ENCODE data around the gene BTBD6.
A peak's percentile ranks its signal among the peaks of the same experiment; 100 is the strongest.

The BTBD6 gene

GRCh38 chr14:105247715-105248367 is 492 bp upstream of the BTBD6 start:
- CTCF ChIA-PET: interaction anchor here (1.9 kb wide), 1 partner anchor 12 kb away, joined by 4 read pairs; no protein-coding TSS in a partner anchor
- POLR2A ChIA-PET: interaction anchor here (0.8 to 1.7 kb wide), 6 partner anchors 12 to 242 kb away, joined by 3 to 8 read pairs (median 4); partner anchors contain the start of gene JAG2

GRCh38 chr14:105249182-105250007 is 1.1 kb downstream of the BTBD6 start:
- ChIA-PET CTCF (interaction anchor here (1.9 kb wide), 1 partner anchor 11 kb away, joined by 4 read pairs; no protein-coding TSS in a partner anchor), POLR2A (interaction anchor here (0.7 to 1.7 kb wide), 8 partner anchors 11 to 240 kb away, joined by 3 to 8 read pairs (median 3); partner anchors contain the start of genes BRF1 and JAG2)
- peak; percentile 35 for DNase-seq (ENCODE audit: extremely low spot score)
- no peak for TF ChIP-seq FOXM1 (IDR thresholded peaks at IDR 0.05; ENCODE audit: borderline replicate concordance)
- no peak for TF ChIP-seq HDGF (IDR thresholded peaks at IDR 0.05; ENCODE audit: borderline replicate concordance)

More at GRCh38 chr14:105247715-105248367, 492 bp upstream of the BTBD6 start:
- TF ChIP-seq BHLHE40 (IDR thresholded peaks at IDR 0.05; ENCODE audit: borderline replicate concordance) (no peak), FOXM1 (IDR thresholded peaks at IDR 0.05; ENCODE audit: borderline replicate concordance) (no peak), HDGF (IDR thresholded peaks at IDR 0.05; ENCODE audit: borderline replicate concordance) (no peak), CTBP1 (IDR thresholded peaks at IDR 0.05; ENCODE audit: borderline replicate concordance) (no peak), SP1 (IDR thresholded peaks at IDR 0.05) (no peak), ARNT (IDR thresholded peaks at IDR 0.05) (no peak), NFRKB (IDR thresholded peaks at IDR 0.05) (no peak), PKNOX1 (IDR thresholded peaks at IDR 0.05) (no peak), FOXK2 (IDR thresholded peaks at IDR 0.05) (no peak), TARDBP (IDR thresholded peaks at IDR 0.05) (no peak), ELF4 (IDR thresholded peaks at IDR 0.05) (no peak), FOXA1 (IDR thresholded peaks at IDR 0.05) (no peak), ZNF384 (IDR thresholded peaks at IDR 0.05) (no peak), LEF1 (IDR thresholded peaks at IDR 0.05; ENCODE audit: borderline replicate concordance) (no peak)
- DNase-seq (ENCODE audit: extremely low spot score): no peak

- ChIA-PET CTCF (no interaction called here), POLR2A (interaction anchor here (0.6 to 1.6 kb wide), 3 partner anchors 51 to 104 kb away, joined by 3 read pairs; partner anchors contain the start of gene BRF1)
- TF ChIP-seq TARDBP (IDR thresholded peaks at IDR 0.05): no peak
- no peak for TF ChIP-seq FOXM1 (IDR thresholded peaks at IDR 0.05; ENCODE audit: borderline replicate concordance)
- TF ChIP-seq SUZ12 (IDR thresholded peaks at IDR 0.05): no peak
- no peak for TF ChIP-seq FOXA1 (IDR thresholded peaks at IDR 0.05)
- no peak for TF ChIP-seq ZNF384 (IDR thresholded peaks at IDR 0.05)
- no peak for TF ChIP-seq LEF1 (IDR thresholded peaks at IDR 0.05; ENCODE audit: borderline replicate concordance)
- TF ChIP-seq BHLHE40 (IDR thresholded peaks at IDR 0.05; ENCODE audit: borderline replicate concordance): no peak
- no peak for DNase-seq (ENCODE audit: extremely low spot score)
These were observed 1.7 kb downstream of the BTBD6 start for GRCh38 chr14:105250008-105250366.

- no peak for DNase-seq (ENCODE audit: extremely low spot score)
- TF ChIP-seq L3MBTL2 (conservative IDR thresholded peaks at IDR 0.05) (no peak), FOXA1 (IDR thresholded peaks at IDR 0.05) (no peak), NFRKB (IDR thresholded peaks at IDR 0.05) (no peak), TARDBP (IDR thresholded peaks at IDR 0.05) (no peak), FOXM1 (IDR thresholded peaks at IDR 0.05; ENCODE audit: borderline replicate concordance) (no peak), FOXK2 (IDR thresholded peaks at IDR 0.05) (no peak), SUZ12 (IDR thresholded peaks at IDR 0.05) (no peak), PKNOX1 (IDR thresholded peaks at IDR 0.05) (no peak), SP1 (IDR thresholded peaks at IDR 0.05) (no peak), ELF4 (IDR thresholded peaks at IDR 0.05) (no peak), CTBP1 (IDR thresholded peaks at IDR 0.05; ENCODE audit: borderline replicate concordance) (no peak), LEF1 (IDR thresholded peaks at IDR 0.05; ENCODE audit: borderline replicate concordance) (no peak), ARNT (IDR thresholded peaks at IDR 0.05) (no peak), BHLHE40 (IDR thresholded peaks at IDR 0.05; ENCODE audit: borderline replicate concordance) (no peak), HDGF (IDR thresholded peaks at IDR 0.05; ENCODE audit: borderline replicate concordance) (no peak), ZNF384 (IDR thresholded peaks at IDR 0.05) (no peak)
- ChIA-PET CTCF (no interaction called here), POLR2A (interaction anchor here (1.2 kb wide), 2 partner anchors 10 to 50 kb away, joined by 3 read pairs; partner anchors contain the start of gene BRF1)
These were observed 2.7 kb downstream of the BTBD6 start for GRCh38 chr14:105250986-105251385.

GRCh38 chr14:105251920-105252319 is 3.6 kb downstream of the BTBD6 start:
- CTCF ChIA-PET: no interaction called here
- POLR2A ChIA-PET: interaction anchor here (0.9 to 1.2 kb wide), 2 partner anchors 9 to 49 kb away, joined by 3 read pairs; partner anchors contain the start of gene BRF1
- DNase-seq (ENCODE audit: extremely low spot score): no peak
- TF ChIP-seq HDGF (IDR thresholded peaks at IDR 0.05; ENCODE audit: borderline replicate concordance): no peak
- TF ChIP-seq FOXK2 (IDR thresholded peaks at IDR 0.05): no peak
- TF ChIP-seq BHLHE40 (IDR thresholded peaks at IDR 0.05; ENCODE audit: borderline replicate concordance): no peak
- no peak for TF ChIP-seq ARNT (IDR thresholded peaks at IDR 0.05)
- no peak for TF ChIP-seq PKNOX1 (IDR thresholded peaks at IDR 0.05)
- TF ChIP-seq ZNF384 (IDR thresholded peaks at IDR 0.05): no peak
- no peak for TF ChIP-seq TARDBP (IDR thresholded peaks at IDR 0.05)
- TF ChIP-seq L3MBTL2 (conservative IDR thresholded peaks at IDR 0.05): no peak
- TF ChIP-seq FOXM1 (IDR thresholded peaks at IDR 0.05; ENCODE audit: borderline replicate concordance): no peak

All from HEK293T (cell line).